ENCODE results near the gene AUTS2.

The AUTS2 gene

DNA sequence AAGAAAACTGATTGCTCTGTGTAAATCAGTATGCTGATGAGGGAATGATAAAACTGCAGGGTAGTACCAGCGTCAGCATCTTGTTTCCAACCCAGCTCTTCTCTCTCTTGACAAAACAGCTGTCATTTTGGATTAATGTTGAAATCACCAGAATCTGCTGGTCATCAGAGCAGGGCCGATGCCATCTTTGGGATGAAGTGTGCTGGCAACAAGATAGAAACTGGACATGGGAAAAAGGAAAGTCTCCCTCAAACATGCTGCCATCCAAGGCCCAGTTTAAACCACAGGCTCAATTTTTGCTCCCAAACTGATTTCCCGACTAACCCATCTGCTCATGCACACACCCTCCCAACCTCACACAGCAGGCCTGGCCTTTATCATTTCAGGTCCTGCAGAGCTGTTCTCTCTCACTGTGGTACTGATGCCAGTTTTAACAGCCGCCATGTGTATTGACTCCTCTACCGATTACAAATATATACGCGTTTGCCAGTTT is 285.2 kb downstream of the AUTS2 start:
- H3K27me3 ChIP-seq (ENCODE audit: insufficient read depth, low read length), result no peaks in the 10 kb centered on the region
- no peak overlapping the region for H3K27ac ChIP-seq (ENCODE audit: low read depth, low read length)
- WGBS, result 88% methylated on average over 7 of the region's 7 CpGs
- no peak overlapping the region for H3K4me3 ChIP-seq (ENCODE audit: low read length)
- H3K36me3 ChIP-seq (ENCODE audit: insufficient read depth, low read length), result no peaks in the 10 kb centered on the region
- H3K9me3 ChIP-seq (ENCODE audit: insufficient read depth, low read depth, low read length), result no peaks in the 10 kb centered on the region
- H3K4me1 ChIP-seq (ENCODE audit: insufficient read depth, low read length), result no peaks in the 10 kb centered on the region
- no peak overlapping the region for H3K9ac ChIP-seq (ENCODE audit: low read depth, low read length)

DNA sequence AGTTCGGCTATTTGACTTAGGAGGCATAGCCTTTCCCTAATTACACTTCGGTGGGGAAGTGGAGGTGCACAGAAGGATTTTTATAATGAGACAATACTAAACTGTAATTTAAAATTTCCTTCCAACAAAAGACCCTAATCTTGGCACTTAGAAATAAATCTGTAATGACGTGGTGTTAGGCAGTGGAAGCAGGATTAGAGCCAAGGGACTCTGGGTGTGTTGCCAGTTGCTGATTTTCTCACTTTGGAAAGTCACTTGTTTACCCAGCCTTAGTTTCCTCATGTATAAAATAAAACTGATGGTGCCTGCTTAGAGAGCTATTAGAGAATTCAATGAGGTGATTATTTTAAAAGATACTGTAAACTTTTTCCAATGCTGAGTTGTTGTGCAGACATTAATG is 287.2 kb downstream of the AUTS2 start:
- Histone ChIP-seq H3K27ac (ENCODE audit: low read depth, low read length) (no peak overlapping the region), H3K4me1 (ENCODE audit: insufficient read depth, low read length) (no peaks in the 10 kb centered on the region), H3K27me3 (ENCODE audit: insufficient read depth, low read length) (no peaks in the 10 kb centered on the region), H3K9ac (ENCODE audit: low read depth, low read length) (no peak overlapping the region), H3K4me3 (ENCODE audit: low read length) (no peak overlapping the region), H3K36me3 (ENCODE audit: insufficient read depth, low read length) (no peaks in the 10 kb centered on the region), H3K9me3 (ENCODE audit: insufficient read depth, low read depth, low read length) (no peaks in the 10 kb centered on the region)
- WGBS, result 88% methylated on average over 2 of the region's 3 CpGs

DNA sequence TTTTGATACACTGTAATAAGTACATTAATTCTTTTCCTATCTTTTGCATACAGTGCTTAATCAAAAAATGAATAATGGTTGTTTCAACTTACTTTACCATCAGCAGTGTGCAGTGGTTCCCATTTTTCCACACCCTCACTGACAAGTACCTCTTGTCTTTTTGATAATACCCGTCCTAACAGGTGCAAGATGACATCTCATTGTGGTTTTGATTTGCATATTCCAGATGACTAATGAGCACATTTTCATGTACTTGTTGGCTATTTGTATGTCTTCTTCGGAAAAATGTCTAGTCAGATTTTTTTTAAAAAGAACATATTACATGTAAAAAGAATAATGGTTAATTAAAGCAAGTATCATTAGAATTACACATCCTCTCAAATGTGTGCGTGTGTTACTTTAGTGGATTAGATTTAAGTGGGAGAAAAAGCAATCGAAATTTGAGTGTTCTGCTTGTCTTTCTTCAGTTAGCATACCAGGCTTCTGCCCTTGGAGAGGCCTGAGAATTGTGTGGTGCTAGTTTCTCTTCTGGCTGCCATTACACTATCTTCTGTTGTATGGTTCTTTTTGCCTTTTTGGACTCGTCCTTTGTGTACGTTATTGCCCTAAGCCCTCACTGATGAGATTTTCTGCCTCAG is 291.2 kb downstream of the AUTS2 start:
- Histone ChIP-seq H3K36me3 (ENCODE audit: insufficient read depth, low read length) (no peaks in the 10 kb centered on the region), H3K9ac (ENCODE audit: low read depth, low read length) (no peak overlapping the region)

DNA sequence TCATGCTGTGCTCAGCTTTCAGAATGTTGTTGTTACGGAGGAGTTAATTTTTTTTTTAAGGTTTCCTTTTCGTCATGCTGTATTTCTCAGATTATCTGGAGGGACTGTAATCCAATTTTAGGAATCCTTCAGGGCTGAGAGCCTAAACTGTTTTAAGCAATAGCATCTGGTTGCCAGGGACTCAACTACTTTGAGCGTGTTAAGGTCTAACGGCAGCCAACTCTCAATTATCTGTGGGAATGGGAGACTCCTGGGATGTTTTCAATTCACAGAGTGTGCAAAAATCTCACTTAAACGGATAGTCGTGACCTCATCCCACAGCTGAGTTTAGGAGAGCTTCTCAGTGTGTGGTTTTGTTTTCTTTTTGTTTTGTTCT is 291.7 kb downstream of the AUTS2 start:
- H3K27ac ChIP-seq (ENCODE audit: low read depth, low read length), result no peak overlapping the region
- H3K4me1 ChIP-seq (ENCODE audit: insufficient read depth, low read length), result no peaks in the 10 kb centered on the region
- no peaks in the 10 kb centered on the region for H3K9me3 ChIP-seq (ENCODE audit: insufficient read depth, low read depth, low read length)
- H3K9ac ChIP-seq (ENCODE audit: low read depth, low read length), result no peak overlapping the region
- no peaks in the 10 kb centered on the region for H3K36me3 ChIP-seq (ENCODE audit: insufficient read depth, low read length)
- H3K27me3 ChIP-seq (ENCODE audit: insufficient read depth, low read length), result no peaks in the 10 kb centered on the region
- WGBS, result 88% methylated on average over 6 of the region's 6 CpGs
- H3K4me3 ChIP-seq (ENCODE audit: low read length), result no peak overlapping the region

More for the DNA sequence above, 291.2 kb downstream of the AUTS2 start:
- Histone ChIP-seq H3K4me1 (ENCODE audit: insufficient read depth, low read length) (no peaks in the 10 kb centered on the region), H3K27me3 (ENCODE audit: insufficient read depth, low read length) (no peaks in the 10 kb centered on the region), H3K27ac (ENCODE audit: low read depth, low read length) (no peak overlapping the region), H3K4me3 (ENCODE audit: low read length) (no peak overlapping the region), H3K9me3 (ENCODE audit: insufficient read depth, low read depth, low read length) (no peaks in the 10 kb centered on the region)
- 96% methylated on average over 5 of the region's 6 CpGs for WGBS

DNA sequence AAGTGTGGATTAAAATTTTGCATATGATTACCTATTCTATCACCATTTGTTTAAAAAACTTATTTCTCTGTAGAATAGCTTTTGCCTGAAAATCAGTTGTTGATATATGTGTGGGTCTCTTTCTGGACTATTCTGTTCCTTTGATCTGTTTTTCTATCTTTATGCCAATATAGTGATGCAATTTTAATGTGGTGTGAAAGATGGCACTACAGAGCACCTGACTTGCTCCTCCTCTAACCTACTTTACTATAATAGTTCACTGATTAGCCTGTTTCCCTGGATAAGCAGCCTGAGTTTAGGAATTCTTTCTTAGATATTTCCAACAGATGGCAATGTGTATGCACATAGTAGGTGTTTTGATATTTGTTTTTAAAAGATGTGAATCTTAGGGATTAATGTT is 294.5 kb downstream of the AUTS2 start:
- H3K4me3 ChIP-seq (ENCODE audit: low read length), result no peak overlapping the region
- no peaks in the 10 kb centered on the region for H3K27me3 ChIP-seq (ENCODE audit: insufficient read depth, low read length)
- H3K4me1 ChIP-seq (ENCODE audit: insufficient read depth, low read length), result no peaks in the 10 kb centered on the region
- no peak overlapping the region for H3K9ac ChIP-seq (ENCODE audit: low read depth, low read length)
- H3K9me3 ChIP-seq (ENCODE audit: insufficient read depth, low read depth, low read length), result no peaks in the 10 kb centered on the region
- H3K36me3 ChIP-seq (ENCODE audit: insufficient read depth, low read length), result no peaks in the 10 kb centered on the region
- no peak overlapping the region for H3K27ac ChIP-seq (ENCODE audit: low read depth, low read length)

DNA sequence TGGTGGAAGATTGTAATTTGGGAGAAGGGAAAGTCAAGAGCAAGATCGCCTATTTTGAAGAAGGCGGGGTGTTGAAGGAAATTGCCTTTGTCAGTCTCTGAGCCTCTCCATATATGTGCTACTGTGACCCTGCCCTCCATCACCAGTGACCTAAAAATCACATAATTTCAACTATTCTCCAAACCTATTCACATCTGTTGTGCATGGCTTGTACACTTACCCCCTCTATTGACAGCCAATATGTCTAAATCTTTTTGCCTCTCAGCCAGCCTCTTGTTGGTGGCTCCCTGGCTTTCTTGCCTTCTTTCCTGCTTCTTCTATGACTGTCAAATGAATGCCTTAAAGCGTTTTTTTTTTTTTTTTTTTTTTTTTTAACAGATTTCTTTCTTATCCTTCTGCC is 295.6 kb downstream of the AUTS2 start:
- H3K27me3 ChIP-seq (ENCODE audit: insufficient read depth, low read length), result no peaks in the 10 kb centered on the region
- H3K4me1 ChIP-seq (ENCODE audit: insufficient read depth, low read length), result no peaks in the 10 kb centered on the region
- H3K36me3 ChIP-seq (ENCODE audit: insufficient read depth, low read length), result no peaks in the 10 kb centered on the region
- 45% methylated on average over 2 of the region's 3 CpGs for WGBS
- H3K9ac ChIP-seq (ENCODE audit: low read depth, low read length), result no peak overlapping the region
- no peak overlapping the region for H3K4me3 ChIP-seq (ENCODE audit: low read length)
- no peak overlapping the region for H3K27ac ChIP-seq (ENCODE audit: low read depth, low read length)
- H3K9me3 ChIP-seq (ENCODE audit: insufficient read depth, low read depth, low read length), result no peaks in the 10 kb centered on the region

DNA sequence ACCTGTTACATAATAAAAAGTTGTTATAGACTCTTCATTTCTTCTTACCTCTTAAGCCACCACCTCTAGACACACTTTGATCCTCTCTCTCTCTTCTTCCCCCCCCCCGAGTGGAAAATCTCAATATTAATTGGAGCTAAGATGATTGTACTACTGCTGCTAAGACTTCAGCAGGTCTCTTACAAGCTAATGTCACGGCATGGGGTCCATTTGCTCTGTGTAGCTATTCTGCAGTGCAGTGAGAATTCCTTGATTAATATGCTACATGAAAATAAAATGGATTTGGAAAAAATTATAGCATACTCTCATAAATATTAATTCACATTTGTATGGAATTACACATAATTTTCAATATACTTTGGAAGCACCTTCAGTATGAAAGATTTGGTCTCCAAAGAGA is 297.2 kb downstream of the AUTS2 start:
- H3K9ac ChIP-seq (ENCODE audit: low read depth, low read length), result no peak overlapping the region
- H3K4me1 ChIP-seq (ENCODE audit: insufficient read depth, low read length), result no peaks in the 10 kb centered on the region
- H3K36me3 ChIP-seq (ENCODE audit: insufficient read depth, low read length), result no peaks in the 10 kb centered on the region
- no peak overlapping the region for H3K27ac ChIP-seq (ENCODE audit: low read depth, low read length)
- H3K9me3 ChIP-seq (ENCODE audit: insufficient read depth, low read depth, low read length), result no peaks in the 10 kb centered on the region
- no peak overlapping the region for H3K4me3 ChIP-seq (ENCODE audit: low read length)
- no peaks in the 10 kb centered on the region for H3K27me3 ChIP-seq (ENCODE audit: insufficient read depth, low read length)
- 100% methylated on average over 1 of the region's 2 CpGs for WGBS

DNA sequence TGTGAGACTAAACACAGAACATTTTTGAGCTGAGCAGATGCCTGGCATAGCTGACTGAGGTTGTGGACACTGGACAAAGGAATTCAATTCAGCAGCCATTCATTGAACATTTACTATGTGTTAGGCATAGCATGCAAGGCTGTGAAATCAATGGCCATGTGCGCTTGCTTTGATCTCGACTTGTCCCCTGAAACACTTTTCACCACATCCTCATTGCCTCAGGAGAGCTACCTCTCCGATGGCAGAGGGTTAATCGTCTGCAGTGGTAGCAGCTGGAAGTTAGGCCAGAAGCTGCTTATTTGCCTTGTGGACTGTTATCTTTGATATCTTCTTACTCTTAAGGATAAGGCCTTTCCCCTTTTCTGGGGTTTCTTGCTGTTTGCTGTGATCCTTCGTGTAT is 297.8 kb downstream of the AUTS2 start:
- Histone ChIP-seq H3K4me3 (ENCODE audit: low read length) (no peak overlapping the region), H3K27ac (ENCODE audit: low read depth, low read length) (no peak overlapping the region), H3K4me1 (ENCODE audit: insufficient read depth, low read length) (no peaks in the 10 kb centered on the region), H3K36me3 (ENCODE audit: insufficient read depth, low read length) (no peaks in the 10 kb centered on the region), H3K9ac (ENCODE audit: low read depth, low read length) (no peak overlapping the region), H3K27me3 (ENCODE audit: insufficient read depth, low read length) (no peaks in the 10 kb centered on the region), H3K9me3 (ENCODE audit: insufficient read depth, low read depth, low read length) (no peaks in the 10 kb centered on the region)
- WGBS, result 88% methylated on average over 5 of the region's 5 CpGs

DNA sequence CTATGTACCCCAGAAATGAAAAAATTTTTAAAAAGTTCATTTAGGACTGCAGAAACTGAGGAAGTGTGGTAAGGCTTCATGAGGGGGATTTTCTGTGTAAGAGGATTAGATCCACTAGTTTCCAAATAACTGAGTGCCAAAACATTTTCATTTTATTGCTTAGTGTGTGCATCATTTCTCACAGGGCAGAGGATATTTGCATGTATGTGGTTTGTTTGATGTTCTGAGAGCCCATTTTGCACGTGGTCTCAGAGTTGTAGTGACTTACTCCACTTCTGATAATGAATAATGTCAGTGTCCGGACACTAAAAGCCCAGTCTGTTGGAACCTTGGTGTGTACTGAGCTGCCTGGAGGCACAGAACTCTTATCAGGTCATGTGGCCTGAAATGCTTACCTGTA is 299.9 kb downstream of the AUTS2 start:
- H3K36me3 ChIP-seq (ENCODE audit: insufficient read depth, low read length), result no peaks in the 10 kb centered on the region
- H3K9ac ChIP-seq (ENCODE audit: low read depth, low read length), result no peak overlapping the region
- no peaks in the 10 kb centered on the region for H3K4me1 ChIP-seq (ENCODE audit: insufficient read depth, low read length)
- H3K9me3 ChIP-seq (ENCODE audit: insufficient read depth, low read depth, low read length), result no peaks in the 10 kb centered on the region
- no peak overlapping the region for H3K4me3 ChIP-seq (ENCODE audit: low read length)
- WGBS, result 92% methylated on average over 2 of the region's 2 CpGs
- no peak overlapping the region for H3K27ac ChIP-seq (ENCODE audit: low read depth, low read length)
- no peaks in the 10 kb centered on the region for H3K27me3 ChIP-seq (ENCODE audit: insufficient read depth, low read length)

DNA sequence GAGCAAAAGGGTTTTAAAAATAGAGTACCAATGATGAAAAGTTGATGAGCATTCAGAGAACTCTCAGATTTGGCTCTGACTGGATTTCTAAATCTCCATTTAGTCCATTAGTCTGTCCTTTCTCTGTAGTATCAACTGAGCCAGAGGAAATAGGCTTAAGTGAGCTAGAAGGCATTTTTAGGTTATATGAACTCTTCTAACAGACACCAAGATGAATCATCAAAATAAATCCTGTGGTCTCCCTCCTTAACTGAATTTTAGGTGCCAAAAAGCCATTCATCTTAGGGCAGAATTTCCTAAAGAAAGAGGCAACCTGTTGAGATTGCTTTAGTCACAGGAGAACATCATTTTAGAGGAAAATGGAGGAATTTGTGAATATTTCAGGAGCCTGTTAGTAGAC is 305.1 kb downstream of the AUTS2 start:
- Histone ChIP-seq H3K27ac (ENCODE audit: low read depth, low read length) (no peak overlapping the region), H3K36me3 (ENCODE audit: insufficient read depth, low read length) (no peaks in the 10 kb centered on the region), H3K9ac (ENCODE audit: low read depth, low read length) (no peak overlapping the region), H3K4me1 (ENCODE audit: insufficient read depth, low read length) (no peaks in the 10 kb centered on the region), H3K27me3 (ENCODE audit: insufficient read depth, low read length) (no peaks in the 10 kb centered on the region), H3K9me3 (ENCODE audit: insufficient read depth, low read depth, low read length) (no peaks in the 10 kb centered on the region), H3K4me3 (ENCODE audit: low read length) (no peak overlapping the region)

DNA sequence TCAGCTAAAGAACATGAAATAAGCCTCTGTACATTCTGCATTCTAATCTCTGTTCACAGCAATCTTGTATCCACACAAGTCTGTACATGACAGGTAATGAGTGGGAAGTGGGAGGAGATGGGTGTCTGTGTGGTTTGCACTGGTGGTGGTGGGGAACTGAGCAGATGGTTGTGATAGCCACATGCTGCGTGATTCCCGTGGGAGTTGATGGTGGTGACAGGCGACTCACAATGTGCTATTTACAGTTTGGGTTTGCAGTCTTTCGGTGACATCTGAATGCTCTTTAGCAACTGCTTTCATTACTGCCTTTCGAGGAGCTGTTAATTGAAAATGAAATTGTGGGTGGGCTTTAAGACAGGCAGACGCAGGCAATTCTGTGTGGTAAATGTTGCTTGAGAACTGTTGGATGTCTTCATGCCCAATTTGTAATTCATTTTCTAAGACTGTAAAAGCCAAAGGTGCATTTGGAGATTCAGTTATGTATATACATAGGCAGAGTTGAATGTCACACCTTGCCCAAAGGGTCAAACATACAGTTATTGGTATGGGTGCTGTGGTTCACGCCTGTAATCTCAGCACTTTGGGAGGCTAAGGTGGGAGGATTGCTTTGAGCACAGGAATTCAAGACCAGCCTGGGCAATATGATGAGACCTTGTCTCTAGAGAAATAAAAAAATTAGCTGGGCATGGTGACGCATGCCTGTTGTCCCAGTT is 308.2 kb downstream of the AUTS2 start:
- no peak overlapping the region for H3K4me3 ChIP-seq (ENCODE audit: low read length)
- no peaks in the 10 kb centered on the region for H3K36me3 ChIP-seq (ENCODE audit: insufficient read depth, low read length)
- no peaks in the 10 kb centered on the region for H3K4me1 ChIP-seq (ENCODE audit: insufficient read depth, low read length)
- WGBS, result 92% methylated on average over 8 of the region's 8 CpGs
- no peak overlapping the region for H3K27ac ChIP-seq (ENCODE audit: low read depth, low read length)
- H3K9ac ChIP-seq (ENCODE audit: low read depth, low read length), result no peak overlapping the region
- H3K9me3 ChIP-seq (ENCODE audit: insufficient read depth, low read depth, low read length), result peaks cover 8% of the 10 kb centered on the region
- H3K27me3 ChIP-seq (ENCODE audit: insufficient read depth, low read length), result no peaks in the 10 kb centered on the region

DNA sequence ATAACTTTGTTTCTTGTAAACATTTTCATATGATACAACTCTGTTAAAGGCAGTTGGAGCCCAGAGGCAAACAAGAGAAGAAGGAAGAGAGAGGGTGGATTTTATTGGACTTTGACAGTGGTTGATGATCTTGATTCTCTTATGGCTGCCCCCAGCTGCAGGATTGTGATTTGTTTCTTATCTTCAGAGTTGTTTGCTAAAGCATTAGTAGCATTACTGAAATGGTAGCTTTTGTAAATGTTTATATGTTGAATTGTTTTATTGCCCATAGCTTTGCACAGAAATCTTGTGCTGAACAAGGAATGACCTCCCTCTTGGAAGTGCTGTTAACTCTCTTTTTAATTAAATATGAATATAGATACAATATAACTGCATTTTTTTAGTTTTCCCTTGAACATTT is 309.4 kb downstream of the AUTS2 start:
- no peak overlapping the region for H3K27ac ChIP-seq (ENCODE audit: low read depth, low read length)
- H3K9me3 ChIP-seq (ENCODE audit: insufficient read depth, low read depth, low read length), result peaks cover 14% of the 10 kb centered on the region
- no peaks in the 10 kb centered on the region for H3K4me1 ChIP-seq (ENCODE audit: insufficient read depth, low read length)
- no peak overlapping the region for H3K4me3 ChIP-seq (ENCODE audit: low read length)
- no peak overlapping the region for H3K9ac ChIP-seq (ENCODE audit: low read depth, low read length)
- no peaks in the 10 kb centered on the region for H3K27me3 ChIP-seq (ENCODE audit: insufficient read depth, low read length)
- H3K36me3 ChIP-seq (ENCODE audit: insufficient read depth, low read length), result no peaks in the 10 kb centered on the region
